GM12891 (cell line): ENCODE measurements around the gene CCDC134.
A peak's percentile ranks its signal among the peaks of the same experiment; 100 is the strongest.

Source experiments
- DNase-seq: peaks from one replicate; pipeline ENCODE4 v3.0.0; 2011; ENCODE audit warnings: low spot score; ENCODE audit not compliant: insufficient read length
- FAIRE-seq: peaks from 2 replicates; lab custom pipeline; 2011; peaks lifted over from hg19 to GRCh38; lab: Jason Lieb, UNC
- PAX5 ChIP-seq: IDR thresholded peaks from 2 replicates; pipeline ENCODE4 v1.6.1; 2011; ENCODE audit warnings: low read length, moderate library complexity, mild to moderate bottlenecking; ENCODE audit not compliant: insufficient read depth, severe bottlenecking
- POLR2A ChIP-seq: IDR thresholded peaks from 2 replicates; pipeline ENCODE4 v1.6.1; 2011; ENCODE audit warnings: low read depth, low read length, control low read depth
- POLR2AphosphoS5 ChIP-seq: IDR thresholded peaks from 2 replicates; pipeline ENCODE4 v1.6.1; 2011; ENCODE audit warnings: low read depth, low read length, control low read depth
- POU2F2 ChIP-seq: IDR thresholded peaks from 2 replicates; pipeline ENCODE4 v1.6.1; 2011; ENCODE audit warnings: low read depth, mild to moderate bottlenecking, control low read depth, low read length, moderate library complexity
- SPI1 ChIP-seq: IDR thresholded peaks from 2 replicates; pipeline ENCODE4 v1.6.1; 2011; ENCODE audit warnings: low read depth, low read length, control low read depth
- TAF1 ChIP-seq: IDR thresholded peaks from 2 replicates; pipeline ENCODE4 v1.6.1; 2011; ENCODE audit warnings: low read depth, low read length, control low read depth

Gene CCDC134

DNA sequence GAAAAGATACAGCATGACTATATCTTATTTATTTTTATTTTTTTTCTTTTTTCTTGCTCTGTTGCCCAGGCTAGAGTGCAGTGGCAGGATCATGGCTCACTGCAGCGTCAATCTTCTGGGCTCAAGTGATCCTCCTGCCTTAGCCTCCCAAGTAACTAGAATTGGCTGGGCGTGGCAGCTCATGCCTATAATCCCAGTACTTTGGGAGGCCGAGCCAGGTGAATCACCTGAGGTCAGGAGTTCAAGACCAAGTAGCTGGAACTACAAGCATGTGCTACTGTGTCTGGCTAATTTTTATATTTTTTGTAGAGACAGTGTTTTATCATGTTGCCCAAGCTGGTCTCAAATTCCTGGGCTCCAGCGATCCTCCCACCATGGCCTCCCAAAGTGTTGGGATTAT is 28.3 kb upstream of the CCDC134 start:
- TF ChIP-seq TAF1 (no peak), POLR2AphosphoS5 (no peak), POU2F2 (no peak), SPI1 (no peak)
- DNase-seq: no peak
- FAIRE-seq: no peak

DNA sequence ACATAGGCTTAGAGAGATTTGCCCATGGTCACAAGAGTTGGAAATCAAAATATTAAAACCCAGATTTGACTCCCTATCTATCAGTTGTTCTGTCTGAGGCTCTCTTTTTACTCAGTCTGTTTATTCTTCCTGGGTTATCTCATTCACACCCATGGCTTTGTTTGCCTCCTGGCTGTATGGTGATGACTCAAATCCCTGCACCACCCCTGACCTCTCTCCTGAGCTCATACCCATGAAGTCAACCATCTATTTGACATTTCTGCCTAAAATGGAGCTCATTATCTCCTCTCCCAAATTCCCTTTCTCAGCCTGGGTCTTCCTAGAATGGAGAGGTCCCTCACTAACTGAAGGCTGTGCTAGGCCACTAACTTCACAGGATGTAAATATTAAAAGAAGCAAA is 27.8 kb upstream of the CCDC134 start:
- DNase-seq: no peak

DNA sequence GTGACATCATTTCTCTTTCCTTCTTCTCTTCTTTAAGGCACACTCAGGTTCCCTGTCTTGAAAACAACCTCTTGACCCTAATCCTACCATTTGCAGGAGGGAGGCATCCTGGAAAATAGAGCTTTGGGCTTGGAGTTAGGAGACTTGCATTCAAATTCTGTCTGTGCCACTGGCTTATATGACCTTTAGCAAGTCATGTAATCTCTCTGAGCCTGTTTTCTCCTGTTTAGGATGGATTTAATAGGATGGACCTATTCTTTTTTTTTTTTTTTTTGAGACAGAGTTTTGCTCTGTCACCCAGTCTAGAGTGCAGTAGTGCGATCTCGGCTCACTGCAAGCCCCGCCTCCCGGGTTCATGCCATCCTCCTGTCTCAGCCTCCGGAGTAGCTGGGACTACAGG is 25.1 kb upstream of the CCDC134 start:
- DNase-seq (no peak), FAIRE-seq (no peak)

More for the DNA sequence above, 27.8 kb upstream of the CCDC134 start:
- FAIRE-seq: no peak
- no peak for TF ChIP-seq TAF1

GRCh38 chr22:41775976-41776375 is 24.5 kb upstream of the CCDC134 start:
- FAIRE-seq (no peak), DNase-seq (no peak)
- TF ChIP-seq POLR2AphosphoS5 (no peak), SPI1 (no peak)

More for the DNA sequence above, 25.1 kb upstream of the CCDC134 start:
- TF ChIP-seq PAX5: no peak
- no peak for TF ChIP-seq TAF1

GRCh38 chr22:41776381-41776780 is 24.1 kb upstream of the CCDC134 start:
- TF ChIP-seq PAX5: no peak
- TF ChIP-seq POLR2A: no peak
- no peak for TF ChIP-seq TAF1
- TF ChIP-seq SPI1: no peak
- no peak for TF ChIP-seq POLR2AphosphoS5
- TF ChIP-seq POU2F2: no peak
- no peak for DNase-seq
- FAIRE-seq: peak; percentile 35

DNA sequence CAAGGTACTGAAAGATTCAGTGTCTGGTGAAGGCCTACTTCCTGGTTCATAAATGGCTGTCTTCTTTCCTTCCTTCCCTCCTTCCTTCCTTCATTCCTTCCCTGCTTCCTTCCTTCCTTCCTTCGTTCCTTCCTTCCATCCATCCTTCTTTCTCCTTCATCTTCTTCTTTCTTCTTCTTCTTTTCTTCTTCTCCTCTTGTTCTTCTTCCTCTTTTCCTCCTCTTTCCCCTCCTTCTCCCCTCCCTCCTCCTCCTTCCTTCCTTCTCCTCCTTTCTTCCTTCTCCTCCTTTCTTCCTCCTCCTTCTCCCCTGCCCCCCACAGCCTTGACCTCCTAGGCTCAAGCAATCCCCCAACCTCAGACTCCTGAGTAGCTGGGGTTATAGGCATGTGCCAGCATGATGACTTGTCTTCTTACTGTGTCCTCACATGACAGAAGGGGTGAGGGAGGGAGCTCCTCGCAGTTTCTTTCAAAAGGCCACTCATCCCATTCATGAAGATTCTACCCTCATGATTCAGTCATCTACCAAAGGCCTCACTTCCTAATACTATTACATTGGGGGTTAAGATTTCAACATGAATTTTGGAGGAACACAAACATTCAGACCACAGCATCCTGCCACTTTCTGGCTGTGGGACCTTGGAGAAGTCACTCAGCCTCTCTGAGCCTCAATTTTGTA is 22.6 kb upstream of the CCDC134 start:
- FAIRE-seq (no peak), DNase-seq (no peak)

GRCh38 chr22:41779929-41780505 is 20.5 kb upstream of the CCDC134 start:
- FAIRE-seq (peak; percentile 81), DNase-seq (no peak)
- TF ChIP-seq POLR2A (no peak), PAX5 (no peak), POLR2AphosphoS5 (no peak), TAF1 (no peak), POU2F2 (no peak), SPI1 (no peak)

More for the DNA sequence above, 22.6 kb upstream of the CCDC134 start:
- TF ChIP-seq SPI1 (no peak), POLR2A (no peak), POU2F2 (no peak)

DNA sequence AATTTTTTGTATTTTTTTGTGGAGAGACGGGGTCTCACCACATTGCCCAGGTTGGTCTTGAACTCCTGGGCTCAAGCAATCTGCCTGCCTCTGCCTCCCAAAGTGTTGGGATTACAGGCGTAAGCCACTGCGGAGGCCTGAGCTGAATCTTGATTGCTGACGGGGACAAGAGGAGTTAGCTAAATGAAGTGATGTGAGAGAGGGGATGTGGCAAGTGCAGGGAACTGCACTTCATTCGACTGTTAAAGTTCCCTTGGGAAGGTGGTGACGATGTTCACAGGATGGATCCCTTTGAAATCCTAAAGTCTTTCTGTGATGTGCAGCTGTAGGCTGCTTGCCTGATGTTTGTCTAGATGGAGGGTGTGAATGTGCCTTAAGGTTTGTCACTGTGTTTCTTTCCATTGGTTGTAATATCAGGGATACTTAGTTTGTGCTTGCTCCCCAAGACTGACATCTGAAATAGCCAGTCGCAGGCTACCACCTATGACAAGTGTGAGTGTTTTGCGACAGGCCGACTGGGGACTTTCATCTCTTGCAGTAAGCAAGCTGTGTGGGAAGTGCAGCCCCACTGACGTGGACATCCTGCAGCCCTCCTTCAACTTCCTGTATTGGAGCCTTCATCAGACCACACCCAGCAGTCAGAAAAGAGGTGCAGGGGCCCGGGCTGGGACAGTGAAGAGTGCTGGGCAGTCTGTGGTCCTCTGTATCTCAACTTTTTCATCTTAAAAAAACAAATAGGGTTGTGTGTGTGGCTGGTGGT is 19.6 kb upstream of the CCDC134 start:
- TF ChIP-seq TAF1 (peak; percentile 86), PAX5 (no peak), POLR2A (peak; percentile 90), POU2F2 (no peak), SPI1 (peak; percentile 52), POLR2AphosphoS5 (peak; percentile 88)
- peak; percentile 99 for FAIRE-seq
- peak; percentile 71 for DNase-seq

GRCh38 chr22:41781507-41781906 is 19.0 kb upstream of the CCDC134 start:
- TF ChIP-seq POLR2AphosphoS5 (no peak), TAF1 (no peak), SPI1 (no peak), PAX5 (no peak), POLR2A (no peak), POU2F2 (no peak)
- no peak for FAIRE-seq
- no peak for DNase-seq

DNA sequence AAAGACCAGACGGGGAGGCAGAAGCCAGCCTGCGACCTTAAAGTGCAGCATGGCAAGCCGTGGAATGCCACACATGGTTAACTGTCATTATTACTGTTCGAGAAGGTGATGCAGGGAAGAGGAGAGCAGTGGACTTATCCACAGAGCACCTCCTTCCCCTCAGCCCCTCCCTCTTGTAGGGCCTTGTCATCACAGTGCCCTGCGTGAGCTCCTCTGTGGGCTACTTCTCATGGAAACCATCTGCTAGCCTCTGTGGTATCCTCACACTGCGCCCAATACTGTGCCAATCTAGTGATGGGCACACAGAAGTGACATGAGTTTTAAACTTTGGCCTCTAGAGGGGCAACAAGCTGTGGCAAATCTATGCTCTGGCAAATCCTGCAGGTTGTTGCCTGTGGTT is 18.2 kb upstream of the CCDC134 start:
- no peak for FAIRE-seq

More for the DNA sequence above, 18.2 kb upstream of the CCDC134 start:
- TF ChIP-seq POU2F2 (0 out of 2 replicates have a peak, but pooled peaks have one; percentile 17), SPI1 (no peak)
- DNase-seq: no peak
